AG08396 (cell line): ENCODE data around the gene STK24.
A peak's percentile ranks its signal among the peaks of the same experiment; 100 is the strongest.

Experiments used
- DNase-seq: peaks from one replicate; pipeline ENCODE4 v3.0.0; 2012; ENCODE audit warnings: low spot score, mixed read lengths

The STK24 gene

GRCh38 chr13:98406971-98407370 is 169.9 kb downstream of the STK24 start:
- no peak for DNase-seq

GRCh38 chr13:98406427-98406826 is 170.5 kb downstream of the STK24 start:
- no peak for DNase-seq

GRCh38 chr13:98405690-98406344 is 171.1 kb downstream of the STK24 start:
- no peak for DNase-seq

- no peak for DNase-seq
Measured at GRCh38 chr13:98405107-98405571, 171.8 kb downstream of the STK24 start.

- no peak for DNase-seq
Measured at GRCh38 chr13:98403076-98403475, 173.8 kb downstream of the STK24 start.

GRCh38 chr13:98401934-98402333 is 175.0 kb downstream of the STK24 start:
- no peak for DNase-seq

- no peak for DNase-seq
Measured at GRCh38 chr13:98399756-98400155, 177.2 kb downstream of the STK24 start.

GRCh38 chr13:98398581-98398980 is 178.3 kb downstream of the STK24 start:
- no peak for DNase-seq

GRCh38 chr13:98397861-98398260 is 179.0 kb downstream of the STK24 start:
- DNase-seq: no peak

GRCh38 chr13:98397221-98397620 is 179.7 kb downstream of the STK24 start:
- peak; percentile 25 for DNase-seq

- DNase-seq: no peak
Measured at GRCh38 chr13:98396071-98396710, 180.7 kb downstream of the STK24 start.
